Vagina (tissue), 2 donors: ENCODE measurements around the gene SCYL2.

Source experiments
- POLR2A ChIP-seq, 2 donors: fragments of 450-650 bp; IDR thresholded peaks; one replicate each; pipeline ENCODE4 v1.6.1; 2017; ENCODE audit warnings: antibody characterized with exemption in 2 of 2, mild to moderate bottlenecking in 2 of 2, moderate library complexity in 2 of 2
- POLR2AphosphoS5 ChIP-seq, 2 donors: sonication (generic); formaldehyde crosslinking; IDR thresholded peaks; one replicate each; pipeline ENCODE4 v1.9.0; 2017; ENCODE audit warnings: antibody characterized with exemption in 2 of 2, mild to moderate bottlenecking in 2 of 2, low read depth in 1 of 2; ENCODE audit not compliant: insufficient read depth in 1 of 2
- TF ChIP-seq, protein P1 (sequence below), 3 experiments: fragments of 450-650 bp in 2 of 3; fragments of 200-600 bp in 1 of 3; sonication (generic) in 1 of 3; IDR thresholded peaks; one replicate each; pipeline ENCODE4 v1.5.1; 2017 to 2019; ENCODE audit warnings: antibody characterized with exemption in 3 of 3, mild to moderate bottlenecking in 2 of 3, moderate library complexity in 2 of 3

DNA sequence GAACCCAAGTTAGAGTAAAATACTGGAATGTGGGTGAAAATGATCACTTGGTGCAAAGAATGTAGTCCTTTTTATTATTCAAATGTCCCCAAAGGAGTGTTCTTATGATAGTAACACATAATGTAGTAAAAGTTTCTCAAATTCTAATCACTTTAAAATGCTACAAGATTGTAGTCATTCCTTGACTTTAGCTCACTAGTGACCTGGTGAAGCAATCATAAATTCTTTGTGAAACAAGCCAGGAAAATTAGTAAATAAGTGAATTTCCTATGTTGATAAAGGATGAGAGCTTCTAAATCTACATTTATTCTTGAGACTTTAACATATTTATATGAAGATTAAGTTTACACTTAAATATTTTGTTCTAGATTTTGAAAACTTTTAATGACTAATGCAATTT lies 59.2 kb downstream of the SCYL2 start:
- TF ChIP-seq POLR2A (IDR thresholded peaks at IDR 0.05) = no peak
- TF ChIP-seq POLR2AphosphoS5 (IDR thresholded peaks at IDR 0.05; ENCODE audit: insufficient read depth in 1 of 2, low read depth in 1 of 2) = no peak
- TF ChIP-seq, protein P1, sequence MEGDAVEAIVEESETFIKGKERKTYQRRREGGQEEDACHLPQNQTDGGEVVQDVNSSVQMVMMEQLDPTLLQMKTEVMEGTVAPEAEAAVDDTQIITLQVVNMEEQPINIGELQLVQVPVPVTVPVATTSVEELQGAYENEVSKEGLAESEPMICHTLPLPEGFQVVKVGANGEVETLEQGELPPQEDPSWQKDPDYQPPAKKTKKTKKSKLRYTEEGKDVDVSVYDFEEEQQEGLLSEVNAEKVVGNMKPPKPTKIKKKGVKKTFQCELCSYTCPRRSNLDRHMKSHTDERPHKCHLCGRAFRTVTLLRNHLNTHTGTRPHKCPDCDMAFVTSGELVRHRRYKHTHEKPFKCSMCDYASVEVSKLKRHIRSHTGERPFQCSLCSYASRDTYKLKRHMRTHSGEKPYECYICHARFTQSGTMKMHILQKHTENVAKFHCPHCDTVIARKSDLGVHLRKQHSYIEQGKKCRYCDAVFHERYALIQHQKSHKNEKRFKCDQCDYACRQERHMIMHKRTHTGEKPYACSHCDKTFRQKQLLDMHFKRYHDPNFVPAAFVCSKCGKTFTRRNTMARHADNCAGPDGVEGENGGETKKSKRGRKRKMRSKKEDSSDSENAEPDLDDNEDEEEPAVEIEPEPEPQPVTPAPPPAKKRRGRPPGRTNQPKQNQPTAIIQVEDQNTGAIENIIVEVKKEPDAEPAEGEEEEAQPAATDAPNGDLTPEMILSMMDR (IDR thresholded peaks at IDR 0.05) = no peak
